ENCODE results near the gene ARID3A.
"Not testable (repeated sequence)": the region's sequence is repeated elsewhere in the genome, so short reads cannot be mapped to it uniquely, and the experiment has no call there.

ARID3A gene

GRCh38 chr19:925526-926322, at the start of gene ARID3A:
Gene ARID3A, plus strand, starts transcription at chr19:926035. Its CDS starts 3,494 bp downstream, at chr19:929529.
- no peak for DNase-seq

- DNase-seq = no peak
Observed at GRCh38 chr19:876089-876488, 49.7 kb upstream of the ARID3A start.

- DNase-seq = no peak
Observed at GRCh38 chr19:876780-877314, 49.0 kb upstream of the ARID3A start.

- DNase-seq = not testable (repeated sequence)
Observed at GRCh38 chr19:877992-878660, 47.7 kb upstream of the ARID3A start.

GRCh38 chr19:878751-879561, 46.9 kb upstream of the ARID3A start:
- not testable (repeated sequence) for DNase-seq

- no peak for DNase-seq
Observed at GRCh38 chr19:879711-880438, 46.0 kb upstream of the ARID3A start.

GRCh38 chr19:881385-882071, 44.3 kb upstream of the ARID3A start:
- no peak for DNase-seq

GRCh38 chr19:882871-883497, 42.9 kb upstream of the ARID3A start:
- DNase-seq = no peak

- no peak for DNase-seq
Observed at GRCh38 chr19:883661-884211, 42.1 kb upstream of the ARID3A start.

- no peak for DNase-seq
Observed at GRCh38 chr19:884420-885211, 41.2 kb upstream of the ARID3A start.

GRCh38 chr19:885536-886224, 40.2 kb upstream of the ARID3A start:
- no peak for DNase-seq

GRCh38 chr19:887072-887471, 38.8 kb upstream of the ARID3A start:
- peak; percentile 40 for DNase-seq

GRCh38 chr19:887599-887998, 38.2 kb upstream of the ARID3A start:
- DNase-seq = no peak

GRCh38 chr19:888581-889385, 37.1 kb upstream of the ARID3A start:
- no peak for DNase-seq

GRCh38 chr19:889662-890295, 36.1 kb upstream of the ARID3A start:
- no peak for DNase-seq

GRCh38 chr19:890831-891230, 35.0 kb upstream of the ARID3A start:
- no peak for DNase-seq

GRCh38 chr19:891421-892200, 34.2 kb upstream of the ARID3A start:
- DNase-seq = not testable (repeated sequence)
